ENCODE results near the gene RABGEF1. TPM values are rescaled to one million over a fixed set of nuclear protein-coding genes. Genes with fewer than 3 reads are reported as not detected.
"Not testable (repeated sequence)": the region's sequence is repeated elsewhere in the genome, so short reads cannot be mapped to it uniquely, and the experiment has no call there.

Gene RABGEF1
- total RNA-seq, 2 experiments from 2014 or later = 18.2 to 25.5 TPM

DNA sequence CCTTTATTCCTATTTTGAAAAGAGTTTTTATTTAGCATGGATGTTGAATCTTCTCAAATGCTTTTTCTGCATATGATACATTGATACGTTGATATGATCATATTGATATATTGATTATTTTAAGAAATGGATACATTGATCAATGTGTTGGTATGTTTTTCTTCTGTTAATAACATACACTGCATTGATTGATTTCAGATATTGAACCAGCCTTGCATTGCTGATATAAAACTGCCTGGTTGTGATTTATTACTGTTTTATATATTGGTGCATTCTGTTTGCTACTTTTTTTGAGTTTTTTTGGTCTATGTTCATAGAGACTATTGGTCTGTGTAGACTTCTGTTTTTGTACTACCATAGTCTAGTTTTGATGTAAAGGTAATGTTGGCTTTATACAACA is 26.8 kb upstream of the RABGEF1 start:
- no peaks in the 10 kb centered on the region for H4K20me1 ChIP-seq (ENCODE audit: insufficient read depth, low read length)
- ChIA-PET POLR2A (interaction anchor here (0.6 kb wide), 1 partner anchor 12 kb away, joined by 3 read pairs; no protein-coding TSS in a partner anchor), CTCF (ENCODE audit: unreplicated experiment) (no interaction called here)
- H3K27ac ChIP-seq (ENCODE audit: low read depth, low read length, poor library complexity, severe bottlenecking) = no peak overlapping the region
- intact Hi-C loops (cut with micrococcal nuclease; ENCODE audit: unreplicated experiment) = no loop called here
- peaks cover 52% of the 10 kb centered on the region for H3K36me3 ChIP-seq (ENCODE audit: insufficient read depth, low read length)
- no TSS peak for BruUV-seq (replicated peaks)
- peaks cover 5% of the 10 kb centered on the region for H3K4me1 ChIP-seq (ENCODE audit: insufficient read depth, low read length, poor library complexity, severe bottlenecking)
- peaks cover 11% of the 10 kb centered on the region; the same call in 1 of the 2 replicates for H3K9me3 ChIP-seq (ENCODE audit: low read length)
- no peak overlapping the region for H3K4me3 ChIP-seq (ENCODE audit: low read depth, low read length, poor library complexity, severe bottlenecking)
- no peak overlapping the region for H2AFZ ChIP-seq (ENCODE audit: low read length)
- no peak overlapping the region for H3K4me2 ChIP-seq (ENCODE audit: low read length)
- no peaks in the 10 kb centered on the region for H3K9me2 ChIP-seq (ENCODE audit: insufficient read depth, low read length)
- DNase-seq (ENCODE audit: low spot score) = no peak
- no peaks in the 10 kb centered on the region for H3K79me2 ChIP-seq (ENCODE audit: insufficient read depth, low read depth, low read length)
- TF ChIP-seq, protein P1, sequence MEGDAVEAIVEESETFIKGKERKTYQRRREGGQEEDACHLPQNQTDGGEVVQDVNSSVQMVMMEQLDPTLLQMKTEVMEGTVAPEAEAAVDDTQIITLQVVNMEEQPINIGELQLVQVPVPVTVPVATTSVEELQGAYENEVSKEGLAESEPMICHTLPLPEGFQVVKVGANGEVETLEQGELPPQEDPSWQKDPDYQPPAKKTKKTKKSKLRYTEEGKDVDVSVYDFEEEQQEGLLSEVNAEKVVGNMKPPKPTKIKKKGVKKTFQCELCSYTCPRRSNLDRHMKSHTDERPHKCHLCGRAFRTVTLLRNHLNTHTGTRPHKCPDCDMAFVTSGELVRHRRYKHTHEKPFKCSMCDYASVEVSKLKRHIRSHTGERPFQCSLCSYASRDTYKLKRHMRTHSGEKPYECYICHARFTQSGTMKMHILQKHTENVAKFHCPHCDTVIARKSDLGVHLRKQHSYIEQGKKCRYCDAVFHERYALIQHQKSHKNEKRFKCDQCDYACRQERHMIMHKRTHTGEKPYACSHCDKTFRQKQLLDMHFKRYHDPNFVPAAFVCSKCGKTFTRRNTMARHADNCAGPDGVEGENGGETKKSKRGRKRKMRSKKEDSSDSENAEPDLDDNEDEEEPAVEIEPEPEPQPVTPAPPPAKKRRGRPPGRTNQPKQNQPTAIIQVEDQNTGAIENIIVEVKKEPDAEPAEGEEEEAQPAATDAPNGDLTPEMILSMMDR (conservative IDR thresholded peaks at IDR 0.05; ENCODE audit: low read length) = no peak
- TF ChIP-seq EZH2phosphoT487 (IDR thresholded peaks at IDR 0.05; ENCODE audit: borderline replicate concordance, low read depth, low read length) = no peak

GRCh38 chr7:66716634-66717033 is 23.9 kb upstream of the RABGEF1 start:
- Histone ChIP-seq H3K9me3 (ENCODE audit: low read length) (peaks cover 11% of the 10 kb centered on the region; the same call in 1 of the 2 replicates), H3K4me1 (ENCODE audit: insufficient read depth, low read length, poor library complexity, severe bottlenecking) (peaks cover 11% of the 10 kb centered on the region), H3K36me3 (ENCODE audit: insufficient read depth, low read length) (peaks cover 48% of the 10 kb centered on the region)
- H3K27ac ChIP-seq (ENCODE audit: low read depth, low read length, poor library complexity, severe bottlenecking); intact Hi-C loops (cut with micrococcal nuclease; ENCODE audit: unreplicated experiment); H2AFZ ChIP-seq (ENCODE audit: low read length); H3K4me2 ChIP-seq (ENCODE audit: low read length); H3K79me2 ChIP-seq (ENCODE audit: insufficient read depth, low read depth, low read length); CTCF ChIA-PET (ENCODE audit: unreplicated experiment); H3K4me3 ChIP-seq (ENCODE audit: low read depth, low read length, poor library complexity, severe bottlenecking); BruUV-seq (replicated peaks); H3K9me2 ChIP-seq (ENCODE audit: insufficient read depth, low read length); DNase-seq (ENCODE audit: low spot score); H4K20me1 ChIP-seq (ENCODE audit: insufficient read depth, low read length): not testable (repeated sequence)
- POLR2A ChIA-PET = interaction anchor here (0.7 kb wide), 1 partner anchor 18 kb away, joined by 3 read pairs; no protein-coding TSS in a partner anchor

DNA sequence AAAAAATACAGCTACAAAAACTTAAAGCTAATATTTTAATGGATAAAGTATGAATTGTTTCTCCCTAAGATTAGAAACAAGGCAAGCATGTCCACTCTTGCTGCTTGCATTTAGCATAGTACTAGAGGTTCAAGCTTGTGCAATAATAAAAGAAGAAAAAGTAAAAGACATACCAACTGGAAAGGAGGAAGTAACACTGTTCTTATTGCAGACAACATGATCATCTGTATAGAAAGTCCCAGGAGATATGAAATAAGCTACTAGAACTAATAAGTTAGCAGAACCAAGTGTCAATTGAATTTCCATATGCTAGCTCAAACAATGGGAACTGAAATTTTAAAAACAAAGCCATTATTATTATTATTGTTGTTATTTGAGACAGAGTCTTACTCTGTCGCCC is 20.0 kb upstream of the RABGEF1 start:
- BruUV-seq (replicated peaks) = no TSS peak
- Histone ChIP-seq H3K4me3 (ENCODE audit: low read depth, low read length, poor library complexity, severe bottlenecking) (no peak overlapping the region), H2AFZ (ENCODE audit: low read length) (no peak overlapping the region), H3K79me2 (ENCODE audit: insufficient read depth, low read depth, low read length) (no peaks in the 10 kb centered on the region), H3K4me2 (ENCODE audit: low read length) (no peak overlapping the region), H3K9me2 (ENCODE audit: insufficient read depth, low read length) (no peaks in the 10 kb centered on the region), H4K20me1 (ENCODE audit: insufficient read depth, low read length) (no peaks in the 10 kb centered on the region), H3K36me3 (ENCODE audit: insufficient read depth, low read length) (peaks cover 24% of the 10 kb centered on the region), H3K4me1 (ENCODE audit: insufficient read depth, low read length, poor library complexity, severe bottlenecking) (peaks cover 10% of the 10 kb centered on the region), H3K9me3 (ENCODE audit: low read length) (peaks cover 11% of the 10 kb centered on the region; the same call in 1 of the 2 replicates), H3K27ac (ENCODE audit: low read depth, low read length, poor library complexity, severe bottlenecking) (no peak overlapping the region)
- no peak for TF ChIP-seq EZH2phosphoT487 (IDR thresholded peaks at IDR 0.05; ENCODE audit: borderline replicate concordance, low read depth, low read length)
- TF ChIP-seq, protein P1 (conservative IDR thresholded peaks at IDR 0.05; ENCODE audit: low read length) = no peak
- CTCF ChIA-PET (ENCODE audit: unreplicated experiment) = no interaction called here
- intact Hi-C loops (cut with micrococcal nuclease; ENCODE audit: unreplicated experiment) = no loop called here
- DNase-seq (ENCODE audit: low spot score) = peak; percentile 8
- POLR2A ChIA-PET = interaction anchor here (0.7 to 1.4 kb wide), 4 partner anchors 9 to 33 kb away, joined by 3 to 7 read pairs (median 5); partner anchors contain the start of gene RABGEF1

Data from OCI-LY7 (cell line).